ENCODE data around the gene PROSER3. TPM values are rescaled to one million over a fixed set of nuclear protein-coding genes. Genes with fewer than 3 reads are reported as not detected.
A peak's percentile ranks its signal among the peaks of the same experiment; 100 is the strongest.

PROSER3 gene
- total and polyA plus RNA-seq, 9 of the 15 experiments (the other 6 are each of a cell fraction or from before 2014, with no cell fraction given) = 1.0 to 39.5 (median 5.1) TPM

DNA sequence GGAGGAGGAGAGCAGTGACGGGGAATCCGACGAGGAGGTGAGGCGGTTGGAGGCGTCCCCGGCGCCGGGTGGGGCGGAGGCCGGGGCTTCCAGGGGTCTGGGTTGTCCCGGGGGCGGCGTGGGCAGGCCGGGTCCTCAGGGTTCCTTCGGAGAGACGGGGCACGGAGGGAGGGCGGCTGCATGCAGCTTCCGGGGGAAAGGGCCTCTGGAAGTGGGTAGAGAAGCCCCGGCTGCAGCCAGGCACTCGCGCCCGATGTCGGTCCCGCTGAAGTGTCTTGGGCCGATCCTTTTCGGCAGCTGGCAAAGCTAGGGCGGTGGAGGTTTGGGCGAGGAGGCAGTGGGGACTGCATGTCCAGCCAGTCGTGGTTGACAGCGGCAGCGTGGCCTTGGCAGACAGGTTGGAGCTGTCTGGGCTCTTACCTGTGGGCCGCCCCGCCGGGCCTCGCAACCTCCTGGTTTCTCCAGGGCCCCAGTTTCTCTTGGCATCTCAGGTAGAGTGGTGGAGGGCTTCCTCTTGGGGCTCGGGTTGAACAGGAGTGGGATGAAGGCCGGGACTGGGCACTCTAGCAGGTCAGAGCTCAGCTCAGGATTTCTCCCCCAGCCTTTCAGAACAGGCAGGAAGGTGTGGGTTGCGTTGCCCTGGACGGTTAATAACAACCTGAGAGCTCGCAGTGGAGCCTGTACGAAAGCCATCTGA is 39.5 kb upstream of the PROSER3 start:
- peak overlapping the region; percentile 81 for H3K27ac ChIP-seq (ENCODE audit: extremely low read depth, low read depth, low read length)
- WGBS (ENCODE audit: insufficient coverage, low coverage, missing lambda C conversion rate) = 0% methylated on average over 23 of the region's 42 CpGs
- intact Hi-C loops (cut with micrococcal nuclease) = no loop called here
- H3K4me2 ChIP-seq (ENCODE audit: insufficient read depth, low read length) = peak overlapping the region; percentile 90
- H3K4me3 ChIP-seq = peak overlapping the region; percentile 96
- ATAC-seq (no peak), FAIRE-seq (no peak), DNase-seq (ENCODE audit: extremely low read depth in 1 of 4, low spot score in 3 of 4) (peak in 2 of 4 experiments; percentile 27 to 30)
- peaks cover 0 to 13% of the 10 kb centered on the region in 2 experiments; a peak in 3 of 5 replicates for H3K27me3 ChIP-seq (ENCODE audit: control insufficient read depth in 2 of 2, insufficient read depth in 2 of 2, low read length in 2 of 2)
- 0 out of 2 replicates have a peak, but pooled peaks cover 11% of the 10 kb centered on the region for H4K20me1 ChIP-seq (replicated peaks; ENCODE audit: control insufficient read depth, insufficient read depth, low read length)
- peaks cover 33% of the 10 kb centered on the region for H3K79me2 ChIP-seq (ENCODE audit: control insufficient read depth, insufficient read depth, low read length)
- peak overlapping the region; percentile 85 to 98 for H3K9ac ChIP-seq (ENCODE audit: insufficient read depth in 1 of 2, low read depth in 2 of 2, low read length in 2 of 2)
- H3K9me1 ChIP-seq (ENCODE audit: control insufficient read depth, insufficient read depth, low read length) = no peaks in the 10 kb centered on the region
- H3K36me3 ChIP-seq (ENCODE audit: control insufficient read depth, insufficient read depth, low read length) = peaks cover 40% of the 10 kb centered on the region; the same call in 2 of the 3 replicates
- in situ Hi-C loops (cut with MboI) = no loop called here
- ChIA-PET CTCF (ENCODE audit: low intra/inter-chr PET ratio) (interaction anchor here (2.9 to 3.0 kb wide), 2 partner anchors 25 to 168 kb away, joined by 25 to 76 read pairs; no protein-coding TSS in a partner anchor), POLR2A (interaction anchor here (0.6 to 1.9 kb wide), 9 partner anchors 10 to 403 kb away, joined by 3 to 12 read pairs (median 4); partner anchors contain the start of gene HAUS5)
- TSS peak; percentile 61 for BruUV-seq (replicated peaks)
- H3K9me3 ChIP-seq (replicated peaks; ENCODE audit: control insufficient read depth, insufficient read depth, low read depth, low read length) = no peaks in the 10 kb centered on the region
- H3K4me1 ChIP-seq (replicated peaks in 1 of 2; ENCODE audit: control insufficient read depth in 2 of 2, insufficient read depth in 2 of 2, low read length in 2 of 2) = peaks cover 14 to 64% of the 10 kb centered on the region in 2 experiments
- no peak overlapping the region for H2AFZ ChIP-seq (ENCODE audit: low read depth, low read length)
- TF ChIP-seq LCOR (CRISPR knock-in tag; IDR thresholded peaks at IDR 0.05) (peak; percentile 46; the same call in 1 of the 2 replicates), ILF3 (IDR thresholded peaks at IDR 0.05; ENCODE audit: borderline replicate concordance) (no peak), ZNF133 (CRISPR knock-in tag; IDR thresholded peaks at IDR 0.05) (no peak), ZNF12 (CRISPR knock-in tag; IDR thresholded peaks at IDR 0.05) (no peak), ZNF780A (CRISPR knock-in tag; IDR thresholded peaks at IDR 0.05) (no peak), NFIC (IDR thresholded peaks at IDR 0.05) (no peak), SIRT6 (IDR thresholded peaks at IDR 0.05; ENCODE audit: low read depth, low read length) (no peak), HSF4 (CRISPR knock-in tag; IDR thresholded peaks at IDR 0.05; ENCODE audit: borderline replicate concordance) (no peak), EGR1 (conservative IDR thresholded peaks at IDR 0.05) (peak; percentile 65), MAFK (IDR thresholded peaks at IDR 0.05; ENCODE audit: low read length) (no peak), FOSL1 (tag; conservative IDR thresholded peaks at IDR 0.05) (no peak), MAZ (CRISPR knock-in tag; conservative IDR thresholded peaks at IDR 0.05 in 1 of 2, IDR thresholded peaks at IDR 0.05 in 1 of 2) (0 out of 4 replicates have a peak, but pooled peaks of 1 of the 2 experiments have one; percentile 34), KAT7 (CRISPR knock-in tag; IDR thresholded peaks at IDR 0.05; ENCODE audit: borderline replicate concordance) (0 out of 2 replicates have a peak, but pooled peaks have one; percentile 20), ZNF444 (CRISPR knock-in tag; IDR thresholded peaks at IDR 0.05) (no peak), HDAC6 (IDR thresholded peaks at IDR 0.05; ENCODE audit: low read depth, low read length) (no peak), GTF2F1 (IDR thresholded peaks at IDR 0.05; ENCODE audit: low read depth, low read length) (no peak), KLF1 (tag; IDR thresholded peaks at IDR 0.05) (no peak), MYC (IDR thresholded peaks at IDR 0.05; ENCODE audit: low read depth, low read length) (peak; percentile 26; the same call in 1 of the 2 replicates), MYC (CRISPR knock-in tag; IDR thresholded peaks at IDR 0.05; ENCODE audit: borderline replicate concordance, low read depth) (no peak), MCM7 (IDR thresholded peaks at IDR 0.05) (no peak)
- TF ChIP-seq, protein P1, sequence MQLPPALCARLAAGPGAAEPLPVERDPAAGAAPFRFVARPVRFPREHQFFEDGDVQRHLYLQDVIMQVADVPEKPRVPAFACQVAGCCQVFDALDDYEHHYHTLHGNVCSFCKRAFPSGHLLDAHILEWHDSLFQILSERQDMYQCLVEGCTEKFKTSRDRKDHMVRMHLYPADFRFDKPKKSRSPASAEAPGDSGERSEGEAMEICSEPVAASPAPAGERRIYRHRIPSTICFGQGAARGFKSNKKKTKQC (CRISPR knock-in tag; IDR thresholded peaks at IDR 0.05) = peak; percentile 13; the same call in 1 of the 2 replicates
- TF ChIP-seq, protein P2, sequence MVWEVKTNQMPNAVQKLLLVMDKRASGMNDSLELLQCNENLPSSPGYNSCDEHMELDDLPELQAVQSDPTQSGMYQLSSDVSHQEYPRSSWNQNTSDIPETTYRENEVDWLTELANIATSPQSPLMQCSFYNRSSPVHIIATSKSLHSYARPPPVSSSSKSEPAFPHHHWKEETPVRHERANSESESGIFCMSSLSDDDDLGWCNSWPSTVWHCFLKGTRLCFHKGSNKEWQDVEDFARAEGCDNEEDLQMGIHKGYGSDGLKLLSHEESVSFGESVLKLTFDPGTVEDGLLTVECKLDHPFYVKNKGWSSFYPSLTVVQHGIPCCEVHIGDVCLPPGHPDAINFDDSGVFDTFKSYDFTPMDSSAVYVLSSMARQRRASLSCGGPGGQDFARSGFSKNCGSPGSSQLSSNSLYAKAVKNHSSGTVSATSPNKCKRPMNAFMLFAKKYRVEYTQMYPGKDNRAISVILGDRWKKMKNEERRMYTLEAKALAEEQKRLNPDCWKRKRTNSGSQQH (CRISPR knock-in tag; IDR thresholded peaks at IDR 0.05) = no peak

All from K562 (cell line).